GM12878 (cell line): ENCODE results near the gene ANTXR1. TPM values are rescaled to one million over a fixed set of nuclear protein-coding genes. Genes with fewer than 3 reads are reported as not detected.

ENCODE experiments used
- ATAC-seq: fragments of 200-7000 bp; cut with Tn5 transposase; 3 replicates; pipeline ENCODE4 v1.9.1; 2020; ENCODE audit warnings: mild to moderate bottlenecking, moderate library complexity
- BruUV-seq: library from RNA; stranded (reverse); fragments of 400-500 nt; replicated peaks from 2 replicates; lab custom pipeline; 2021; lab: Mats Ljungman, UMichigan
- CTCF ChIA-PET: fragments of 300-600 bp; sonication (Branson Sonifier 250); formaldehyde crosslinking; extraction: SDS; loops from one replicate; lab custom pipeline; 2021; ENCODE audit warnings: inconsistent platforms; lab: Yijun Ruan, JAX
- POLR2A ChIA-PET: fragments of 350-600 bp; formaldehyde crosslinking; extraction: SDS; loops from one replicate; lab custom pipeline; 2021; ENCODE audit warnings: inconsistent platforms; lab: Charles Lee
- RAD21 ChIA-PET: fragments of 300-600 bp; sonication (Branson Sonifier 250); formaldehyde crosslinking; loops from one replicate; lab custom pipeline; 2023; ENCODE audit warnings: antibody characterized with exemption; ENCODE audit not compliant: unreplicated experiment; lab: Charles Lee
- SMC1A ChIA-PET: fragments of 300-600 bp; sonication (Branson Sonifier 250); formaldehyde crosslinking; loops from one replicate; lab custom pipeline; 2023; ENCODE audit not compliant: unreplicated experiment, uncharacterized antibody; lab: Charles Lee
- DNase-seq: peaks from one replicate; pipeline ENCODE4 v3.0.0-alpha.2; 2011; ENCODE audit warnings: low read depth, low spot score
- FAIRE-seq: peaks from 3 replicates; lab custom pipeline; 2011; peaks lifted over from hg19 to GRCh38; lab: Jason Lieb, UNC
- H2AFZ ChIP-seq: 2 replicates; pipeline ENCODE4 v1.6.0; 2011; ENCODE audit warnings: low read depth, low read length, control low read depth; ENCODE audit not compliant: control insufficient read depth
- H3K27ac ChIP-seq: 2 replicates; pipeline ENCODE4 v1.5.1; 2011; ENCODE audit warnings: control low read depth; ENCODE audit not compliant: control insufficient read depth, insufficient read depth
- H3K27me3 ChIP-seq, 2 experiments: replicated peaks in 1 of 2; 2 replicates each; pipeline versions ENCODE4 v1.6.0 to v1.6.1; 2011; ENCODE audit warnings: low read length in 1 of 2; ENCODE audit not compliant: control insufficient read depth in 2 of 2, insufficient read depth in 2 of 2
- H3K36me3 ChIP-seq, 2 experiments: 2 replicates each; pipeline ENCODE4 v1.5.1; 2011; ENCODE audit warnings: low read length in 1 of 2; ENCODE audit not compliant: control insufficient read depth in 2 of 2, insufficient read depth in 2 of 2
- H3K4me1 ChIP-seq: 2 replicates; pipeline ENCODE4 v1.6.1; 2011; ENCODE audit warnings: mild to moderate bottlenecking, low read length, moderate library complexity, mixed read lengths; ENCODE audit not compliant: control insufficient read depth, insufficient read depth
- H3K4me2 ChIP-seq: 2 replicates; pipeline ENCODE4 v1.6.0; 2011; ENCODE audit warnings: control low read depth; ENCODE audit not compliant: control insufficient read depth, insufficient read depth
- H3K4me3 ChIP-seq: fragments of 200-600 bp; sonication (generic); 2 replicates; pipeline ENCODE4 v1.5.1; 2016
- H3K79me2 ChIP-seq: 2 replicates; pipeline ENCODE4 v1.6.0; 2011; ENCODE audit warnings: low read length; ENCODE audit not compliant: control insufficient read depth, insufficient read depth
- H3K9ac ChIP-seq: 2 replicates; pipeline ENCODE4 v1.8.0; 2011; ENCODE audit warnings: low read length, control low read depth, mixed read lengths; ENCODE audit not compliant: control insufficient read depth, insufficient read depth
- H3K9me3 ChIP-seq: replicated peaks from 3 replicates; pipeline ENCODE4 v1.5.1; 2011; ENCODE audit warnings: mild to moderate bottlenecking, low read length; ENCODE audit not compliant: control insufficient read depth, insufficient read depth
- H4K20me1 ChIP-seq: 2 replicates; pipeline ENCODE4 v1.6.0; 2011; ENCODE audit not compliant: control insufficient read depth, insufficient read depth
- BCL11A ChIP-seq: IDR thresholded peaks from 2 replicates; pipeline ENCODE4 v1.6.1; 2011; ENCODE audit warnings: low read depth, low read length
- BRCA1 ChIP-seq: IDR thresholded peaks from 2 replicates; pipeline ENCODE4 v1.6.1; 2011; ENCODE audit warnings: low read depth, low read length, improper control_type of control experiment
- CBX3 ChIP-seq: fragments of 200-600 bp; sonication (generic); IDR thresholded peaks from 2 replicates; pipeline ENCODE4 v1.6.1; 2016; ENCODE audit warnings: low read depth, borderline replicate concordance
- IKZF2 ChIP-seq, 2 experiments: fragments of 450-650 bp; IDR thresholded peaks; 2 replicates each; pipeline ENCODE4 v1.6.1; 2017; ENCODE audit warnings: mild to moderate bottlenecking in 2 of 2, moderate library complexity in 2 of 2
- MXI1 ChIP-seq: fragments of 150-350 bp; IDR thresholded peaks from 2 replicates; pipeline ENCODE4 v1.6.1; 2011; ENCODE audit warnings: low read depth, mild to moderate bottlenecking, inconsistent platforms, low read length, improper control_type of control experiment
- NFYA ChIP-seq: IDR thresholded peaks from 2 replicates; pipeline ENCODE4 v1.6.1; 2011; ENCODE audit warnings: low read depth, mild to moderate bottlenecking, low read length, improper control_type of control experiment, borderline replicate concordance
- SIX5 ChIP-seq: IDR thresholded peaks from 2 replicates; pipeline ENCODE4 v1.6.1; 2011; ENCODE audit warnings: mild to moderate bottlenecking, low read depth, low read length, moderate library complexity; ENCODE audit not compliant: severe bottlenecking
- SMARCA5 ChIP-seq: fragments of 450-650 bp; IDR thresholded peaks from 2 replicates; pipeline ENCODE4 v1.6.1; 2017; ENCODE audit warnings: mild to moderate bottlenecking
- SRF ChIP-seq, 2 experiments: IDR thresholded peaks; 2 replicates each; pipeline ENCODE4 v1.6.1; 2011; ENCODE audit warnings: low read depth in 2 of 2, low read length in 2 of 2, mild to moderate bottlenecking in 1 of 2, moderate library complexity in 1 of 2
- SUPT20H ChIP-seq: IDR thresholded peaks from 2 replicates; pipeline ENCODE4 v1.6.1; 2011; ENCODE audit warnings: low read depth, mild to moderate bottlenecking, low read length, moderate library complexity, borderline replicate concordance; ENCODE audit not compliant: control insufficient read depth
- TBL1XR1 ChIP-seq: IDR thresholded peaks from 2 replicates; pipeline ENCODE4 v1.6.1; 2012; ENCODE audit warnings: low read depth, low read length, improper control_type of control experiment
- ZNF24 ChIP-seq: fragments of 450-650 bp; IDR thresholded peaks from 2 replicates; pipeline ENCODE4 v1.6.1; 2017; ENCODE audit warnings: antibody characterized with exemption, mild to moderate bottlenecking
- WGBS: methylation state at CpG from one replicate; pipeline ENCODE4 v1.1.6; 2016; ENCODE audit warnings: low lambda C conversion rate; ENCODE audit not compliant: insufficient replicate concordance, insufficient coverage; ENCODE audit errors: missing lambda C conversion rate; 5-methylcytosine and 5-hydroxymethylcytosine counted together
- in situ Hi-C: fragments of 300-500 bp; cut with MboI; formaldehyde crosslinking; loops from 9 replicates; pipeline ENCODE4 v1.14.3; 2018; ENCODE audit warnings: mixed read lengths
- intact Hi-C: fragments of 100-400 bp; cut with micrococcal nuclease; formaldehyde crosslinking; loops from one replicate; pipeline ENCODE4 v1.14.2; 2022; ENCODE audit not compliant: unreplicated experiment
- polyA plus RNA-seq, 11 experiments: library from polyadenylated mRNA; depleted of rRNA in 4 of 11; unstranded in 6 of 11; stranded (reverse) in 5 of 11; fragments of >200 nt; fragmentation: Nextera tagmentation in 4 of 11; fragmentation: Illumina TruSeq in 1 of 11; extraction: Ambion mirVana in 4 of 11; extraction: Trizol in 1 of 11; gene quantifications; 1 replicate in 1 of 11; 2 replicates in 10 of 11; pipeline versions ENCODE4 v1.2.1 to v1.2.3, GENCODE V29; 2011 to 2016; ENCODE audit warnings: inconsistent platforms in 2 of 11, missing spikeins in 2 of 11, low read depth in 1 of 11
- total RNA-seq, 4 experiments: library from RNA; depleted of rRNA in 3 of 4; stranded (reverse); fragments of >200 nt in 3 of 4; fragmentation: Illumina TruSeq in 1 of 4; extraction: Trizol in 1 of 4; gene quantifications; 2 replicates each; pipeline versions ENCODE4 v1.2.1 to v1.2.3, GENCODE V29; 2013 to 2021
- TF ChIP-seq, protein P1 (sequence below): fragments of 450-650 bp; IDR thresholded peaks from 2 replicates; pipeline ENCODE4 v1.6.1; 2017; ENCODE audit warnings: antibody characterized with exemption, mild to moderate bottlenecking, moderate library complexity
- TF ChIP-seq, protein P2 (sequence below): fragments of 150-350 bp; IDR thresholded peaks from 2 replicates; pipeline ENCODE4 v1.6.1; 2014; ENCODE audit warnings: mild to moderate bottlenecking, low read depth, low read length
- TF ChIP-seq, protein P3 (sequence below): IDR thresholded peaks from 2 replicates; pipeline ENCODE4 v1.6.1; 2012; ENCODE audit warnings: mild to moderate bottlenecking, low read depth, low read length

Gene ANTXR1
- total and polyA plus RNA-seq, 10 of the 15 experiments (the other 5 are each of a cell fraction or from before 2014, with no cell fraction given): 0.09 to 0.26 TPM; not detected in 8

DNA sequence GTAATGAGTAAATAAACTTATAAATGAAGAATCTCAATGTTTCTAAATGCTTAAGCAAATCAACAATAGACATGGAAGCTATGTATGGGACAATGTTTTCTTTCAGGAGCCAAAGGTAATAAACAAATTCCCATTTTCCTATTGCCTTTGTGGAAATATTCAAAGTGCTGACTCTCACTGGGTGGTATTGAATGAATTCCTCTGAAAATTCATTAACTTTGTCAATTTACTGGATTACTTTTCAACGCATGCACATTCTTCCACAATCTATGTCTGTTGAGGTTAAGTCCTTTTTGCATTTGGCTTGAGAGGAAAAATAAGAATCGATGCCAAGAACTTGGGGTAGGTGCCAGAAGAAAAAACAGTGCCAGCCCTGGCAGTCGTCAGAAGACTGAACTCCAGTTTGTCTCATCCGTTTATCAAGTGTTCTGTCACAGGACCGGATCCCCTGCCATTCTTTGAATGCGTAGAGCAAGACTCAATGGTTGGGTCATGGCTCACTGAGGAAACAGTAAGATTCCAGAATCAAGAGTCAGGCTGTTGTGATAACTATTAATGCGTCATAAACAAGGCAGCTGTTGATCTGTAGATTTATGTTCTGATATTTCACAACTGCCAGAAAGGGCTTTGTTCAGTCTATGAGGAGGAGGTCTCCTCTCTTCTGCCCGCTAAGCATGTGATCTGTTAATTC, 240.8 kb downstream of the ANTXR1 start:
- H3K9ac ChIP-seq: no peak overlapping the region
- no peaks in the 10 kb centered on the region for H3K4me1 ChIP-seq
- H3K79me2 ChIP-seq: no peaks in the 10 kb centered on the region
- H3K36me3 ChIP-seq: no peaks in the 10 kb centered on the region
- ChIA-PET CTCF (no interaction called here), POLR2A (no interaction called here), SMC1A (no interaction called here), RAD21 (no interaction called here)
- WGBS: 34% methylated on average over 8 of the region's 8 CpGs
- ATAC-seq (no peak), DNase-seq (no peak), FAIRE-seq (no peak)
- H3K4me3 ChIP-seq: no peak overlapping the region
- intact Hi-C loops: no loop called here
- H3K27me3 ChIP-seq: peaks cover 0 to 4% of the 10 kb centered on the region in 2 experiments; a peak in 1 of 4 replicates
- H3K27ac ChIP-seq: no peak overlapping the region
- H3K4me2 ChIP-seq: no peak overlapping the region
- no peaks in the 10 kb centered on the region for H4K20me1 ChIP-seq
- no peak overlapping the region for H2AFZ ChIP-seq
- in situ Hi-C loops: no loop called here
- no peaks in the 10 kb centered on the region for H3K9me3 ChIP-seq
- no TSS peak for BruUV-seq
- TF ChIP-seq SRF (IDR thresholded peaks at IDR 0.05; ENCODE audit: low read depth in 2 of 2, low read length in 2 of 2) (no peak), SMARCA5 (no peak), NFYA (no peak), BRCA1 (no peak), TBL1XR1 (no peak), SIX5 (no peak), SUPT20H (no peak), ZNF24 (no peak), MXI1 (no peak), IKZF2 (IDR thresholded peaks at IDR 0.05) (no peak), CBX3 (no peak), BCL11A (no peak)
- TF ChIP-seq, protein P1, sequence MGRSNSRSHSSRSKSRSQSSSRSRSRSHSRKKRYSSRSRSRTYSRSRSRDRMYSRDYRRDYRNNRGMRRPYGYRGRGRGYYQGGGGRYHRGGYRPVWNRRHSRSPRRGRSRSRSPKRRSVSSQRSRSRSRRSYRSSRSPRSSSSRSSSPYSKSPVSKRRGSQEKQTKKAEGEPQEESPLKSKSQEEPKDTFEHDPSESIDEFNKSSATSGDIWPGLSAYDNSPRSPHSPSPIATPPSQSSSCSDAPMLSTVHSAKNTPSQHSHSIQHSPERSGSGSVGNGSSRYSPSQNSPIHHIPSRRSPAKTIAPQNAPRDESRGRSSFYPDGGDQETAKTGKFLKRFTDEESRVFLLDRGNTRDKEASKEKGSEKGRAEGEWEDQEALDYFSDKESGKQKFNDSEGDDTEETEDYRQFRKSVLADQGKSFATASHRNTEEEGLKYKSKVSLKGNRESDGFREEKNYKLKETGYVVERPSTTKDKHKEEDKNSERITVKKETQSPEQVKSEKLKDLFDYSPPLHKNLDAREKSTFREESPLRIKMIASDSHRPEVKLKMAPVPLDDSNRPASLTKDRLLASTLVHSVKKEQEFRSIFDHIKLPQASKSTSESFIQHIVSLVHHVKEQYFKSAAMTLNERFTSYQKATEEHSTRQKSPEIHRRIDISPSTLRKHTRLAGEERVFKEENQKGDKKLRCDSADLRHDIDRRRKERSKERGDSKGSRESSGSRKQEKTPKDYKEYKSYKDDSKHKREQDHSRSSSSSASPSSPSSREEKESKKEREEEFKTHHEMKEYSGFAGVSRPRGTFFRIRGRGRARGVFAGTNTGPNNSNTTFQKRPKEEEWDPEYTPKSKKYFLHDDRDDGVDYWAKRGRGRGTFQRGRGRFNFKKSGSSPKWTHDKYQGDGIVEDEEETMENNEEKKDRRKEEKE: no peak
- TF ChIP-seq, protein P2, sequence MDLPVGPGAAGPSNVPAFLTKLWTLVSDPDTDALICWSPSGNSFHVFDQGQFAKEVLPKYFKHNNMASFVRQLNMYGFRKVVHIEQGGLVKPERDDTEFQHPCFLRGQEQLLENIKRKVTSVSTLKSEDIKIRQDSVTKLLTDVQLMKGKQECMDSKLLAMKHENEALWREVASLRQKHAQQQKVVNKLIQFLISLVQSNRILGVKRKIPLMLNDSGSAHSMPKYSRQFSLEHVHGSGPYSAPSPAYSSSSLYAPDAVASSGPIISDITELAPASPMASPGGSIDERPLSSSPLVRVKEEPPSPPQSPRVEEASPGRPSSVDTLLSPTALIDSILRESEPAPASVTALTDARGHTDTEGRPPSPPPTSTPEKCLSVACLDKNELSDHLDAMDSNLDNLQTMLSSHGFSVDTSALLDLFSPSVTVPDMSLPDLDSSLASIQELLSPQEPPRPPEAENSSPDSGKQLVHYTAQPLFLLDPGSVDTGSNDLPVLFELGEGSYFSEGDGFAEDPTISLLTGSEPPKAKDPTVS: no peak
- TF ChIP-seq, protein P3, sequence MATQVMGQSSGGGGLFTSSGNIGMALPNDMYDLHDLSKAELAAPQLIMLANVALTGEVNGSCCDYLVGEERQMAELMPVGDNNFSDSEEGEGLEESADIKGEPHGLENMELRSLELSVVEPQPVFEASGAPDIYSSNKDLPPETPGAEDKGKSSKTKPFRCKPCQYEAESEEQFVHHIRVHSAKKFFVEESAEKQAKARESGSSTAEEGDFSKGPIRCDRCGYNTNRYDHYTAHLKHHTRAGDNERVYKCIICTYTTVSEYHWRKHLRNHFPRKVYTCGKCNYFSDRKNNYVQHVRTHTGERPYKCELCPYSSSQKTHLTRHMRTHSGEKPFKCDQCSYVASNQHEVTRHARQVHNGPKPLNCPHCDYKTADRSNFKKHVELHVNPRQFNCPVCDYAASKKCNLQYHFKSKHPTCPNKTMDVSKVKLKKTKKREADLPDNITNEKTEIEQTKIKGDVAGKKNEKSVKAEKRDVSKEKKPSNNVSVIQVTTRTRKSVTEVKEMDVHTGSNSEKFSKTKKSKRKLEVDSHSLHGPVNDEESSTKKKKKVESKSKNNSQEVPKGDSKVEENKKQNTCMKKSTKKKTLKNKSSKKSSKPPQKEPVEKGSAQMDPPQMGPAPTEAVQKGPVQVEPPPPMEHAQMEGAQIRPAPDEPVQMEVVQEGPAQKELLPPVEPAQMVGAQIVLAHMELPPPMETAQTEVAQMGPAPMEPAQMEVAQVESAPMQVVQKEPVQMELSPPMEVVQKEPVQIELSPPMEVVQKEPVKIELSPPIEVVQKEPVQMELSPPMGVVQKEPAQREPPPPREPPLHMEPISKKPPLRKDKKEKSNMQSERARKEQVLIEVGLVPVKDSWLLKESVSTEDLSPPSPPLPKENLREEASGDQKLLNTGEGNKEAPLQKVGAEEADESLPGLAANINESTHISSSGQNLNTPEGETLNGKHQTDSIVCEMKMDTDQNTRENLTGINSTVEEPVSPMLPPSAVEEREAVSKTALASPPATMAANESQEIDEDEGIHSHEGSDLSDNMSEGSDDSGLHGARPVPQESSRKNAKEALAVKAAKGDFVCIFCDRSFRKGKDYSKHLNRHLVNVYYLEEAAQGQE: no peak
